D721Med (cell line): ENCODE results near the gene PDLIM7.

ENCODE experiments used
- DNase-seq: peaks from one replicate; pipeline ENCODE4 v3.0.0; 2011; ENCODE audit warnings: low spot score; ENCODE audit not compliant: insufficient read length
- FAIRE-seq: peaks from 2 replicates; lab custom pipeline; 2011; peaks lifted over from hg19 to GRCh38; lab: Jason Lieb, UNC
- TF ChIP-seq, protein P1 (sequence below): IDR thresholded peaks from 2 replicates; pipeline ENCODE4 v1.5.1; 2012; ENCODE audit warnings: mild to moderate bottlenecking, control low read depth; ENCODE audit not compliant: insufficient read depth; ENCODE audit errors: missing control alignments

The PDLIM7 gene

GRCh38 chr5:177443144-177443983 lies 54.0 kb downstream of the PDLIM7 start:
- FAIRE-seq (no peak), DNase-seq (no peak)
- TF ChIP-seq, protein P1, sequence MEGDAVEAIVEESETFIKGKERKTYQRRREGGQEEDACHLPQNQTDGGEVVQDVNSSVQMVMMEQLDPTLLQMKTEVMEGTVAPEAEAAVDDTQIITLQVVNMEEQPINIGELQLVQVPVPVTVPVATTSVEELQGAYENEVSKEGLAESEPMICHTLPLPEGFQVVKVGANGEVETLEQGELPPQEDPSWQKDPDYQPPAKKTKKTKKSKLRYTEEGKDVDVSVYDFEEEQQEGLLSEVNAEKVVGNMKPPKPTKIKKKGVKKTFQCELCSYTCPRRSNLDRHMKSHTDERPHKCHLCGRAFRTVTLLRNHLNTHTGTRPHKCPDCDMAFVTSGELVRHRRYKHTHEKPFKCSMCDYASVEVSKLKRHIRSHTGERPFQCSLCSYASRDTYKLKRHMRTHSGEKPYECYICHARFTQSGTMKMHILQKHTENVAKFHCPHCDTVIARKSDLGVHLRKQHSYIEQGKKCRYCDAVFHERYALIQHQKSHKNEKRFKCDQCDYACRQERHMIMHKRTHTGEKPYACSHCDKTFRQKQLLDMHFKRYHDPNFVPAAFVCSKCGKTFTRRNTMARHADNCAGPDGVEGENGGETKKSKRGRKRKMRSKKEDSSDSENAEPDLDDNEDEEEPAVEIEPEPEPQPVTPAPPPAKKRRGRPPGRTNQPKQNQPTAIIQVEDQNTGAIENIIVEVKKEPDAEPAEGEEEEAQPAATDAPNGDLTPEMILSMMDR: no peak

DNA sequence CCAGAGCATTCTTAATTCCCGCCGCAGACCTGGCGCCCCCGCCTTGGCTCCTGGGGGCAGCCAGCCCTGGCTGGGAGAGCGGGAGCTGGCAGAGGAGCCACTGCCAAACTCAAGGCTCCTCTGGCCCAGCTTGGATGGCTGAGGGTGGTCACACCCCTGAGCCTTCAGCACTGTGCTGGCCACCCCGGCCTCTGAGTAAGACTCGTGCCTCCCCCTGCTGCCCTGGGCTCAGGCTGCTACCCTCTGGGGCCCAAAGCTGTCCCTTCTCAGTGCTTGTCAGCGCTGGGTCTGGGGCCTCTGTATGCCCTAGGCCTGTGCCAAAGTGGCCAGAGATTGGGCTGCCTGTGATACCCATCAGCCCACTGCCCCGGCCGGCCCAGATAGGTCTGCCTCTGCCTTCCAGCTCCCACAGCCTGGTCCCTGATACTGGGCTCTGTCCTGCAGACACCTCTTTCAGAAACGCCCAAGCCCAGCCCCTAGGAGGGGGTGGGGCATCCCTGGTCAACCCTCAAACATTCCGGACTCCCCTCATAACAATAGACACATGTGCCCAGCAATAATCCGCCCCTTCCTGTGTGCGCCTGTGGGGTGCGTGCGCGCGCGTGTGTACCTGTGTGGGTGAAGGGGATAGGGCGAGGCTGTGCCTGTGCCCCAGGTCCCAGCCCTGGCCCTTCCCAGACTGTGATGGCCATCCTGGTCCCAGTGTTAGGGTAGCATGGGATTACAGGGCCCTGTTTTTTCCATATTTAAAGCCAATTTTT lies 55.2 kb downstream of the PDLIM7 start:
- FAIRE-seq: no peak

DNA sequence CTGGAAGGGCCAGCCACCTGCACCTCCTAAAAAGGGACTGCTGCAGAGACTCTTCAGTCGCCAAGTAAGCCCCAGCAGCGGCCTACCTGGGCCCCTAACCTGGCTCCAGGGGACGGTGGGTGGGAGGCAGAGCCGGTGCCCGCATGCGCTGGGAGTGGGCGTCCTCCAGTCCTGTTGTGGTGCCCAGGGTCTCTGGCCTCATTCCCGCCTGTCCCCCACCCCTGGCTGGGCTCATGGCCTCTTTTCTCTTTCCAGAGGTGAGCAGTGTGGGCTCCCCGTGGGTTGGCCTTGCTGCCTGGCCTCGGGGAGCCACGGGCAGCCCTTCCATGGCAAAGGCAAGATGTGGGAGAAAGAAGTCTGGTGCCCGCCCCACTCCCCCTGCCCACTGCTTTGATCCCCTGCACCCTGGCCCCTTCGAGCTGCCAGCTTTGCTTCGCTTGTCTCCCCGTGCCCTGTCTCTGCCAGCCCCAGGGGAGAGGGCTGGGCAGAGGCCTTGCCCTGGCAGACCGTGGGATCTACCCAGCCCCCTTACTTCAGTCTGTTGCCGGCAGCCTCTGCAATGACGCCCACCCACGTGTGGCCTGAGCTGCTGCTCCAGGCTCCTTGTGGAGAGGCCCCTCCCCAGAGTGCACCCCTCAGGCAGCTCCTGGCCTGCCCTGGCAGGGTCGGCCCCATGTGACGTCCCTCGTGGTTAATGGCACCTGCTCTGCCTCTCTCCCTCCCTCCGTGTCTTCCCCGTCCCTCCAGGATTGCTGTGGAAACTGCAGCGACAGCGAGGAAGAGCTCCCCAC lies 56.2 kb downstream of the PDLIM7 start:
- TF ChIP-seq, protein P1: no peak
- DNase-seq: no peak
- FAIRE-seq: no peak

More for the DNA sequence above, 55.2 kb downstream of the PDLIM7 start:
- TF ChIP-seq, protein P1: no peak
- DNase-seq: no peak

DNA sequence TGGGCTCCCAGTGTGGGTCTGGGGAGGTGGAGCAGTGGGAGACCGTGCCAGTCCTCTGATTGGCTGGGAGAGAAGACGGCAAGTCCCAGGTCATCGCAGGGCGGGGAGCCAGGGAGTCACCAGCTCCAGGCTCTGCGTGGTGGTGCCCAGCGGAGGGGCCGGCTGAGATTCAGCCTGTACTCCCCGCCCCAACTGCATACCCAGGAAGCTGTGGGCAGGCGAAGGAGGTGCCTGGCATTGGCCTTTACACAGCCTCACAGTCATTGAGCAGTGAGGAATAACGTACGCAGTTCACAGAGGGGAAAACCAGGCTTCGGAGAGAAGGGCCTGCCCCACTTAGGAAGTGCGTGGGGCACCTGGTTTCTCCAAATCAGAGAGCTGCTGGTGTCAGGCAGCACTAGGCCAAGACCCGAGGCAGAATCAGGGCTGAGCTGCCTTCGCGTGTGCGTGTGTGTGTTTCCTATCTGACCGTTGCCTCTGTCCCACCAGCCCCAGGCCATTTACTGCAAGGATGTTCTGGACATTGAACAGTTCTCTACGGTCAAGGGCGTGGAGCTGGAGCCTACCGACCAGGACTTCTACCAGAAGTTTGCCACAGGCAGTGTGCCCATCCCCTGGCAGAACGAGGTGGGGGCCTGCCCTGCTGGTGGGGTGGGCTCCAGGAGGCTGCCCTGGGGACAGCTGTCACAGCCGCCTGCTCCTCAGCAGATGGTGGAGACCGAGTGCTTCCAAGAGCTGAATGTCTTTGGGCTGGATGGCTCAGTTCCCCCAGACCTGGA lies 57.0 kb downstream of the PDLIM7 start:
- DNase-seq (no peak), FAIRE-seq (no peak)
- TF ChIP-seq, protein P1: no peak

DNA sequence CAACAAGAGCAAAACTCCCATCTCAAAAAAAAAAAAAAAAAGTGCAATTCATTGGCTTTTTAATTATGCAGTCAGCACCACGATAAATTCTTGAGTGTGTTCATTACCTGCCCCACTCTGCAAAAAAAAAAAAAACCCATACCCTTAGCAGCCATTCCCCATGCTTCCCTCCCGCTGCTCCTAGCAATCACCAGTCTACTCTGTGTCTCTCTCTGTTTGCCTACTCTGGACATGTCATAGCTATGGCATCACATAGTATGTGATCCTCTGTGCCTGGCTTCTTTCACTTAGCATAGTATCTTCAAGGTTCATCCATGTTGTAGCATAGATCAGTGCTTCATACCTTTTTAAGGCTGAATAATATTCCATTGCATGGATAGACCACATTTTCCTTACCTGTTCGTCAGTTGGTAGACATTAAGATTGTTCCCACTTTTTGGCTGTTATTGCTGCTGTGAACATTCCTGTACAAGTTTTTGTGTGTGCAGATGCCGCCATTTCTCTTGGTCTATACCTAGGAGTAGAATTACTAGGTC lies 57.8 kb downstream of the PDLIM7 start:
- FAIRE-seq: no peak
- DNase-seq: no peak
- TF ChIP-seq, protein P1: no peak

GRCh38 chr5:177438468-177438867 lies 58.9 kb downstream of the PDLIM7 start:
- TF ChIP-seq, protein P1: no peak

More at GRCh38 chr5:177438468-177438867, 58.9 kb downstream of the PDLIM7 start:
- DNase-seq (no peak), FAIRE-seq (no peak)
